ENCODE results near the gene EBF4. TPM values are rescaled to one million over a fixed set of nuclear protein-coding genes. Genes with fewer than 3 reads are reported as not detected.

The EBF4 gene
- total RNA-seq, 4 donors from 2014 or later: 3.7 to 101 (median 5.4) TPM

DNA sequence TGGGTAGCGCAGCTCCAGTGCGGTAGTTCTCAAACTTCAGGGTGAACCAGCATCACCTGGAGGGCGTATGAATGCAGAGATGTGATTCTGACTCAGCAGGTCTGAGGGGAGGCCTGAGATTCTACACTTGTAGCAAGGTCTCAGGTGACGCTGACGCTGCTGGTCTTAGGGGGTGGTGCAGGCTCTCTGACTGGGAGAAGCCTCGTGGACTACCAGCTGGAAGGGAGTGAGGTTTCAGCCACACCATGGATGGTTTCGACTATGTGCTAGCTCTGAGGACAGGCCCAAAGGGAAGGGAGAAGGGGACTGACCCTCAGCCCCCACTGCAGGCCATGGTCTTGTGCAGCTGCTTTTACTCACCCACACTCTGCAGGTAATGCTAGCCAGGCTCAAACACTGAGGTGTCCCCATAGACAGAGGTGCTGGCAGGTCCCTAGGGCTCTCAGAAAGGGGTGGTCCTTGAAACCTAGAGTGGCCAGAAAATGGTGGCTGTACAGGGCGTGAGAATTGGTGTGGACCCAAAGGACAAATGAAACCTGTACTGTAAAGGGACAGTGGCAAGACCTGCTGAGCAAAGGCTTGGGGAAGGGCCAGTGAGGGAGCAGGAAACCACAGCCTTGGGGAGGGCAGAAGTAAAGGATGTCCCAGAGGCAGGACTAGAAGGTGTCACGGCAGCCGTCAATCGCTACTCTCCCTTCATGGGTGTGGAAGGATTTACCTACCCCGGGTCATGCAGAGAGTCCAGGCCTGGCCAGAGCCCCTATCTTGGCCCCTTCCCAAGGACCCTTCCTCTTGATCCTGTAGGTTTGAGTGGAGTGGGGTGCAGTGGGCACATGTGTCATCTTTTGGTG is 52.7 kb downstream of the EBF4 start:
- Histone ChIP-seq H3K4me3 (no peak overlapping the region), H3K9me3 (no peaks in the 10 kb centered on the region), H3K27me3 (peaks cover 6% of the 10 kb centered on the region), H3K36me3 (no peaks in the 10 kb centered on the region), H3K27ac (no peak overlapping the region), H3K4me1 (peaks cover 0 to 11% (median 2%) of the 10 kb centered on the region in 4 donors)
- TF ChIP-seq POLR2AphosphoS5 (IDR thresholded peaks at IDR 0.05) (no peak), EP300 (IDR thresholded peaks at IDR 0.05; ENCODE audit: low read depth) (no peak), POLR2A (IDR thresholded peaks at IDR 0.05) (no peak)
- TF ChIP-seq, protein P1, sequence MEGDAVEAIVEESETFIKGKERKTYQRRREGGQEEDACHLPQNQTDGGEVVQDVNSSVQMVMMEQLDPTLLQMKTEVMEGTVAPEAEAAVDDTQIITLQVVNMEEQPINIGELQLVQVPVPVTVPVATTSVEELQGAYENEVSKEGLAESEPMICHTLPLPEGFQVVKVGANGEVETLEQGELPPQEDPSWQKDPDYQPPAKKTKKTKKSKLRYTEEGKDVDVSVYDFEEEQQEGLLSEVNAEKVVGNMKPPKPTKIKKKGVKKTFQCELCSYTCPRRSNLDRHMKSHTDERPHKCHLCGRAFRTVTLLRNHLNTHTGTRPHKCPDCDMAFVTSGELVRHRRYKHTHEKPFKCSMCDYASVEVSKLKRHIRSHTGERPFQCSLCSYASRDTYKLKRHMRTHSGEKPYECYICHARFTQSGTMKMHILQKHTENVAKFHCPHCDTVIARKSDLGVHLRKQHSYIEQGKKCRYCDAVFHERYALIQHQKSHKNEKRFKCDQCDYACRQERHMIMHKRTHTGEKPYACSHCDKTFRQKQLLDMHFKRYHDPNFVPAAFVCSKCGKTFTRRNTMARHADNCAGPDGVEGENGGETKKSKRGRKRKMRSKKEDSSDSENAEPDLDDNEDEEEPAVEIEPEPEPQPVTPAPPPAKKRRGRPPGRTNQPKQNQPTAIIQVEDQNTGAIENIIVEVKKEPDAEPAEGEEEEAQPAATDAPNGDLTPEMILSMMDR (IDR thresholded peaks at IDR 0.05): no peak
- in situ Hi-C loops (cut with MboI; ENCODE audit: low pct_ligation_motif_present in 1 of 4, low pct_unique_long_range_greater_than_20kb in 1 of 4, low sequenced_read_pairs in 3 of 4): no loop called here
- WGBS, 2 donors (ENCODE audit: low coverage in 1 of 2): 75 to 100% methylated on average over 1 to 12 of the region's 12 CpGs
- DNase-seq: no peak
- intact Hi-C loops (cut with DNase I; ENCODE audit: low total_unique reads): no loop called here

DNA sequence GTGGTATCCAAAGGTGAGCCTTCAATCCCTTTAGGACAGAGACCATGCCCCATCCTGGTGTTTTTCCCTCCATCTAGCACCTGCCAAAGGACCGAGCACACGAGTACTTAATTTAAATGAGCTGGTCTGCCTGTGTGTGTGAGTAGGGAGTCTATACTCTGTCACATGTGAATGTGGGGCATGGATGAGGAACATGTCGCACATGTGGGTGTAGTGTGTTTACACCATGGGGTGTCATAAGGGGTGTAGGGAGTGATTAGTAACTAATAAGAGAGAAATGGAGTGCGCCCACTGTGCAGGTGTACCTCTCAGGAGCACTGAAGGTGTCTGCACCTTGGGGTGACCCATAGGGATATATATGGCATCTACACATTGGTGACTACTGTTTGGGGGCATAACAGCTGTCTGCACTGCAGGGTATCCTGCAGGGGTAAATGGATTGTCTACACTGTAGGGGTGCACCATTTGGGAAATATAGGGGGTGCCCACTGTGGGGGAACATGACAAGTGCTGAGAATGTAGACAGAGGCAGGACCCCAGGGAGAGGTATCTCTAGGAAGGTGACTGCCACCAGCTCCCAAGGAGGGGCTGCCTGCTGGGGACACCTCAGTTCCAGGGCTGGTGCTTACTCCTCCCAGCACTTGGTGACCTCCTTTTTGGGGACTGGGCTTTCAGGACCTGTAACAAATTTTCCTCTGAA is 53.5 kb downstream of the EBF4 start:
- H3K9me3 ChIP-seq: no peaks in the 10 kb centered on the region
- 86 to 100% methylated on average over 1 to 4 of the region's 4 CpGs for WGBS, 2 donors (ENCODE audit: low coverage in 1 of 2)
- H3K27ac ChIP-seq: no peak overlapping the region
- DNase-seq: no peak
- peaks cover 1 to 19% (median 10%) of the 10 kb centered on the region in 4 donors for H3K4me1 ChIP-seq
- H3K4me3 ChIP-seq: no peak overlapping the region
- intact Hi-C loops (cut with DNase I; ENCODE audit: low total_unique reads) (no loop called here), in situ Hi-C loops (cut with MboI; ENCODE audit: low pct_ligation_motif_present in 1 of 4, low pct_unique_long_range_greater_than_20kb in 1 of 4, low sequenced_read_pairs in 3 of 4) (no loop called here)
- TF ChIP-seq EP300 (IDR thresholded peaks at IDR 0.05; ENCODE audit: low read depth): no peak
- no peak for TF ChIP-seq POLR2A (IDR thresholded peaks at IDR 0.05)
- TF ChIP-seq, protein P1 (IDR thresholded peaks at IDR 0.05): no peak
- no peak for TF ChIP-seq POLR2AphosphoS5 (IDR thresholded peaks at IDR 0.05)
- H3K36me3 ChIP-seq: no peaks in the 10 kb centered on the region
- H3K27me3 ChIP-seq: peaks cover 6% of the 10 kb centered on the region

DNA sequence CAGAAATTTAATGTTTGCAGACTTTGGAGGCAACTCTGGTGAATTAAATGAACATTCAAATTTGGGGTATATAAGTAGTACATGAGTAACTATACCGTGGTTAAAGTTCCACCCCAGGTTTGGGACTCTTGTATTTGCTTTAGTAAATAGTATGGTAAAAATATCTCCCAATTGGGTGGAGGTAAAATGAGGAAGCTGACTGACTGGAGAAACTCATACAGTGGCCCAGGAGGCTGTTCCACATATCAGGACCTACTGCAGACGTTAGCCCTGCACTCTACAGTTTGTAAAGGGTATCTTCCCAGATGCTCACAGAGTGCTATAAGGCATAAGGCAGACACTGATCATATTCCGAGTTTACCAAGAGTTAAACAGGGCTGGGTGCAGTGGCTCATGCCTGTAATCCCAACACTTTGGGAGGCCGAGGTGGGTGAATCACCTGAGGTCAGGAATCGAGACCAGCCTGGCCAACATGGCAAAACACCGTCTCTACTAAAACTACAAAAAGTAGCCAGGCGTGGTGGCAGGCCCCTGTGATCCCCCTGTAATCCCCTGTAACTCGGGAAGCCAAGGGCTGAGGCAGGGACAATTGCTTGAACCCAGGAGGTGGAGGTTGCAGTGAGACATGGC is 54.2 kb downstream of the EBF4 start:
- Histone ChIP-seq H3K9me3 (no peaks in the 10 kb centered on the region), H3K4me3 (no peak overlapping the region), H3K4me1 (peaks cover 8 to 26% (median 17%) of the 10 kb centered on the region in 4 donors), H3K27ac (no peak overlapping the region), H3K27me3 (peaks cover 6% of the 10 kb centered on the region), H3K36me3 (no peaks in the 10 kb centered on the region)
- no peak for DNase-seq
- TF ChIP-seq POLR2A (IDR thresholded peaks at IDR 0.05): no peak
- no peak for TF ChIP-seq POLR2AphosphoS5 (IDR thresholded peaks at IDR 0.05)
- TF ChIP-seq EP300 (IDR thresholded peaks at IDR 0.05; ENCODE audit: low read depth): no peak
- TF ChIP-seq, protein P1 (IDR thresholded peaks at IDR 0.05): no peak
- in situ Hi-C loops (cut with MboI; ENCODE audit: low pct_ligation_motif_present in 1 of 4, low pct_unique_long_range_greater_than_20kb in 1 of 4, low sequenced_read_pairs in 3 of 4): no loop called here
- intact Hi-C loops (cut with DNase I; ENCODE audit: low total_unique reads): loop anchor here (1.0 kb wide), 1 partner anchor 30 kb away; no protein-coding TSS in a partner anchor
- WGBS, 2 donors (ENCODE audit: low coverage in 1 of 2): 53 to 62% methylated on average over 4 to 8 of the region's 8 CpGs
